ENCODE data around the gene SAPCD1.

Gene SAPCD1

DNA sequence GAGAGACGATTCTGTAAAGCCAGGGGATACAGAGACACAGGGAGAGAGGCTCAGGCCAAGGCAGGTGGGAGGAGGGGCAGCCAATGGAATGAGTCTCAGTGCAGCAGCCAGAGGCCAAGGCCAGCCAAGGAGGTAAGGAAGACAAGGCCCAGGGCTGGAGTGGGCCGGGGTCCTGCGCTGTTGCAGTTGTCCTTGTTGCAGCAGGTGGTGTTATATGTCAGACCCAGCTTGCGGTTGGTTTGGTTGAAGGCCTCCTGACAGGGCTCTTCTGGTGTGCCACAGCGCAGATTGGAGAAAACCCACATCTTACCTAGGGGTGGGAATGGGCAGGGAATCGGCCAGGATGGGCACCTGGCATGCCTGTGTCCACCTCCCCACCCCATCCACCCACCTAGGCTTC lies 43.5 kb upstream of the SAPCD1 start:
- peak overlapping the region; percentile 77 for H3K27ac ChIP-seq
- TF ChIP-seq, protein P1, sequence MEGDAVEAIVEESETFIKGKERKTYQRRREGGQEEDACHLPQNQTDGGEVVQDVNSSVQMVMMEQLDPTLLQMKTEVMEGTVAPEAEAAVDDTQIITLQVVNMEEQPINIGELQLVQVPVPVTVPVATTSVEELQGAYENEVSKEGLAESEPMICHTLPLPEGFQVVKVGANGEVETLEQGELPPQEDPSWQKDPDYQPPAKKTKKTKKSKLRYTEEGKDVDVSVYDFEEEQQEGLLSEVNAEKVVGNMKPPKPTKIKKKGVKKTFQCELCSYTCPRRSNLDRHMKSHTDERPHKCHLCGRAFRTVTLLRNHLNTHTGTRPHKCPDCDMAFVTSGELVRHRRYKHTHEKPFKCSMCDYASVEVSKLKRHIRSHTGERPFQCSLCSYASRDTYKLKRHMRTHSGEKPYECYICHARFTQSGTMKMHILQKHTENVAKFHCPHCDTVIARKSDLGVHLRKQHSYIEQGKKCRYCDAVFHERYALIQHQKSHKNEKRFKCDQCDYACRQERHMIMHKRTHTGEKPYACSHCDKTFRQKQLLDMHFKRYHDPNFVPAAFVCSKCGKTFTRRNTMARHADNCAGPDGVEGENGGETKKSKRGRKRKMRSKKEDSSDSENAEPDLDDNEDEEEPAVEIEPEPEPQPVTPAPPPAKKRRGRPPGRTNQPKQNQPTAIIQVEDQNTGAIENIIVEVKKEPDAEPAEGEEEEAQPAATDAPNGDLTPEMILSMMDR (conservative IDR thresholded peaks at IDR 0.05): no peak

DNA sequence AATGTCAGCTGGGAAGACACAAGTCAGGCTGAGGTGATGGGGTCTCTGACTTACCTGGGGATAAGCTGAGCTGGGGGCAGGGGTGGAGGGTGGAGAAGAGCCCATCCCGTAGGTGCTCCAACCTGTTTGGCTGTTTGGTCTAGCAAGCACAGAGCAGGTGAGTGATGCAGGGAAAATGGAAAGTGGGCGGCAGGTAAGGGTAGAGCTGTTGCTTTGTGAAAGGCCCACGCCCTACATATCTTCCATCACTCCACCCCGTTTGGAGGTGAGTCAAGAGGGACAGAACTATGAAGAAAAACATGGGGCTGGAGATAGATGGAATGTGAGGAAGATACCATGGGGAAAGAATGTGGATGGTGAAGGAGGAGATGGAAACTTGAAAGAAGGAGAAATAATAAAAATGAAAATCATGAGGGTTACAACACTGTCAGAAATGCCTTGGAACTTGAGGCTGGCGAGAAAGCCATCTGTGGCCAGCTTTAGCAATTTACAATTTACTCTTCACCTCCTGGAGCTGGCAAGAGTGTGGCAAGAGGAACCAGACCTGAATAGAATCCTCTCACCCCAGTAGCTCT lies 42.2 kb upstream of the SAPCD1 start:
- no peak overlapping the region for H3K27ac ChIP-seq
- TF ChIP-seq, protein P1 (conservative IDR thresholded peaks at IDR 0.05): no peak

DNA sequence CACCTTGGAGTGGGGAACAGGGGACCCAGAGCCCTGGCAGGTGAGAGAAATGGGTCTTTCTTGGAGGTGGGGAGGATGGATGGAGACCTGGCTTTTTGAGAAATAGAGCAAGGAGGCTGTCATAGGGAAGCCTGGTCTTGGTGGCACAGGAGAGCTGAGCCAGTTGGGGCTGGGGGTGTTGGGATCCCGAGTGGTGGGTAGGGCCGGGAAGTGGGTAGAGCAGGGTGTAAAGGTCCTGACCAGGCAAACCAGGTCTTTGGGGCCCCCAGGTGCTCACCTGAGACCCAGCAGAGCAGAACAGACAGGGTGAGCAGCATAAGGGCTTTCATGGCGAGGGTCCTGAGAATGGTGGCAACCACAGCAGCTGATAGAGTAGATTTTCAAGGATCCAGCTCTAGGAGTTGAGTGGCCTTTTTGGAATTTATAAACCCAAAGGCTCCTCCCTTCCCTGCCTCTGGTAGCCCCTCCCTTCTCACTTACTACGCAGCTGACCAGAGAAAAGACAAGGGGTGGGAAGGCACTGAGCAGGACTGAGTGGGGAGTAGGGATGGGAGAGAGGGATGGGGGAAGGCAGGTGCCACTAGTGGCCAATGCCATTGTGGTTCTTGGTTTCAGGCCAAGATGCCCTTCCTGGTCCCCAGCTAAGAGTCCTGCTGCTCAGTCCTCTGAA lies 41.0 kb upstream of the SAPCD1 start, which contains the start of gene LY6G6C:
LY6G6C (minus strand) TSS at position 396 of the 670 bp plus-strand sequence; CDS start at position 329, 67 bp downstream.
- TF ChIP-seq, protein P1 (conservative IDR thresholded peaks at IDR 0.05): no peak
- no peak within 1 kb of the TSS for H3K27ac ChIP-seq

DNA sequence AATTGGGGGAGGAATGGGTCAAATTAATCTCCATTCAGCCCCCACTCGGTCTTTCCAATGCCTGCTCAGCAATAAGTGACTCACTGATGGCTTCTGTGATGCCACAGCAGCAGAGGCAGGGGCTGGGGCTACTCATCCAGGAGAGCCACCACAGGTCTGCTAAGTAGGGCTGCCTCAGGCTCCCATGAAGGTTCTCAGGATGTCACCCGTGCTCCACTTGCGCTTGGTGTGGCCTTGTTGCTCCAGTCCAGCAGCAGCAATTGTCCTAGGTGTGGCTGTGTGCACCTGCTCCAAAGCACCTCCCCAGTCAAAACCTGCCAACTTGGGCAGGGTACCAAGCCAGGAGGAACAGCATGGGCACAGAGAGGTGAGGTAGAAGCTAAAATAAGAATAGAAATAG lies 40.3 kb upstream of the SAPCD1 start:
- TF ChIP-seq, protein P1 (conservative IDR thresholded peaks at IDR 0.05): no peak
- H3K27ac ChIP-seq: no peak overlapping the region

DNA sequence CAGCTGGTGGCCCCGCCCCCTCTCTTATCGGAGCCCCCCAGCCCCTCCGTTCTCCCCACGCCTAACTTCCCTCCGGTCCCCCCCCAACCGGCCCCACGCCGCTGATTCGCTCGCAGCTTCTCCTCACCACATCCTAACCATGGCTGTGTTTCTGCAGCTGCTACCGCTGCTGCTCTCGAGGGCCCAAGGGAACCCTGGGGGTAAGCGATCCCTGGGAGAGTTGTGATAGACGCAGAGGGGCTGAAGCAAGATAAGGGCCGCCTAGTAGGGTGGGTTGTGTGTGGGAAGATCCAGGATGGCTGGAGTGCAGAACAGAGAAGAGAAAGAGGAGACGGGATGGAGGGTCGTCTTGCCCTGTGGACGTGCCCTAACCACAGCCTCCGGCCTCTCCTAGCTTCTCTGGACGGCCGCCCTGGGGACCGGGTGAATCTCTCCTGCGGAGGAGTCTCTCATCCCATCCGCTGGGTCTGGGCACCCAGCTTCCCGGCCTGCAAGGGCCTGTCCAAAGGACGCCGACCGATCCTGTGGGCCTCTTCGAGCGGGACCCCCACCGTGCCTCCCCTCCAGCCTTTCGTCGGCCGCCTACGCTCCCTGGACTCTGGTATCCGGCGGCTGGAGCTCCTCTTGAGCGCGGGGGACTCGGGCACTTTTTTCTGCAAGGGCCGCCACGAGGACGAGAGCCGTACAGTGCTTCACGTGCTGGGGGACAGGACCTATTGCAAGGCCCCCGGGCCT lies 39.0 kb upstream of the SAPCD1 start, which contains the start of gene MPIG6B:
MPIG6B (plus strand) TSS at position 129 of the 735 bp plus-strand sequence; CDS start at position 140, 11 bp downstream.
- TF ChIP-seq, protein P1 (conservative IDR thresholded peaks at IDR 0.05): no peak
- H3K27ac ChIP-seq: no peak within 1 kb of the TSS

DNA sequence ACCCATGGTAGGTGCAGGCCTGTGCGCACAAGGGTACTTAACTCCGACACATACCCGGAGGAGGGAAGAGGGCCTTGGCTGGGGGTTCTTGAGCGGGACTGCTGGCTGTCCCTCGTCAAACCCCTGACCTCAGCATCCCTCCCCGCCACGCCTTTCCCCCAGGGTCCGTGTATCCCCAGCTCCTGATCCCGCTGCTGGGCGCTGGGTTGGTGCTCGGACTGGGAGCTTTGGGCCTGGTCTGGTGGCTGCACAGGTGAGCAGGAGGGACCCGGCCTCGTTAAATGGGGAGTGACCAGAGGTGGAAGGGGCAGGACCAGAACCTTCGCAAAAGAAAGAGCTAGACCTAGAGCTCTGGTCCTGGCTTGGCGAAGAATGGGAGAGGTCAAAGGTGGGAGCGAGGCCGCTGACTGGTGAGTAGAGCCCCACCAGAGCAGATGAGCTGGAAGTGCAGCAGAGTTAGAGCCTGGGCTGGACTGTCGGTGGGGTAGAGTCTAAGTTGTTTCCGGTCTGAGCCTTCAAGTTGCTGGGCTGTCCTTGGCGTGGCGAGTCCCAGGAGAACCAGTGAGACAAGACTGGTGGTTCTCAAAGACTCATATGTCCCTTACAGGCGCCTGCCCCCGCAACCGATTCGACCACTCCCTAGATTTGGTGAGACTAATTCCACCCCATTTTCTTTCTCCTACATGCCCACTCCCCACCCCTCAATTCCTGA lies 38.3 kb upstream of the SAPCD1 start:
- H3K27ac ChIP-seq: no peak overlapping the region
- TF ChIP-seq, protein P1 (conservative IDR thresholded peaks at IDR 0.05): no peak

Measured in VCaP (cell line).